HL-60 (cell line): ENCODE measurements around the gene HRH3.

Source experiments
- GABPA ChIP-seq: IDR thresholded peaks from 2 replicates; pipeline ENCODE4 v1.6.1; 2012; ENCODE audit warnings: low read depth
- POLR2AphosphoS5 ChIP-seq: IDR thresholded peaks from 2 replicates; pipeline ENCODE4 v1.6.1; 2012; ENCODE audit warnings: low read depth
- TF ChIP-seq, protein P1 (sequence below): IDR thresholded peaks from one replicate; pipeline ENCODE4 v1.5.1; 2011; ENCODE audit warnings: low read length, control low read depth, inconsistent platforms; ENCODE audit not compliant: insufficient read depth
- TF ChIP-seq, protein P2 (sequence below): IDR thresholded peaks from 2 replicates; pipeline ENCODE4 v1.6.1; 2012; ENCODE audit warnings: low read depth; ENCODE audit not compliant: insufficient replicate concordance

DNA sequence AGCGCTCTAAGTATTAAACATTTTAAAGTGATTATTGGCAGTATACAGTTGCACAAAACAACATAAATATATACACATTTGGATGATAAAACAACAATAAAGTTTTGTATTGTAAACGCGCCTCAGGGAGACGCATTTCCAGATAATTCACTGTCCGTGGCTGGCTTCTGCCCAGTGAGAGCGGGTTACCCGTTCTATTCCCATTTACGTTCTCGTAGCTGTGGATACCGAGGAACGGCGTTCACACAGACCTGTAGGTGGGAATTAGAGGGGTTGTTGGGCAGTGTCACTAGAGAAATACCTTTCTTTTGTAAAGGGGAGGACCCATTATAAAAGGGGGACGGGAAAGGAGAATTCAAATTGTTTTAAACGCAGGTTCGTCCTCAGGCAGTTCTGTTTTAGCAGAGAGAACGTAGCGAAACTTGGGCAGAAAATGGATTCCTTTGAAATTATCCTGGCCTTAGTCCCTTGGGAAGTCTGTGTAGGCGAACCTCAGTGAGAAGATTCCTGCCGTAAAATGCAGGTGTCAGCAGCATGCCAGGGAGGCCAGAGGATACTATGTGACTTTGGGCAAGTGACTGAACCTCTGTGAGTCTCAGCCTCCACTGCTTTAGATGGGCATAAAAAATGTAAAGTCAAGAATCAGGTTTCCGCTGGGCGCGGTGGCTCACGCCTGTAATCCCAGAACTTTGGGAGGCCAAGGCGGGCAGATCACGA, 36.5 kb downstream of the HRH3 start:
- TF ChIP-seq, protein P1, sequence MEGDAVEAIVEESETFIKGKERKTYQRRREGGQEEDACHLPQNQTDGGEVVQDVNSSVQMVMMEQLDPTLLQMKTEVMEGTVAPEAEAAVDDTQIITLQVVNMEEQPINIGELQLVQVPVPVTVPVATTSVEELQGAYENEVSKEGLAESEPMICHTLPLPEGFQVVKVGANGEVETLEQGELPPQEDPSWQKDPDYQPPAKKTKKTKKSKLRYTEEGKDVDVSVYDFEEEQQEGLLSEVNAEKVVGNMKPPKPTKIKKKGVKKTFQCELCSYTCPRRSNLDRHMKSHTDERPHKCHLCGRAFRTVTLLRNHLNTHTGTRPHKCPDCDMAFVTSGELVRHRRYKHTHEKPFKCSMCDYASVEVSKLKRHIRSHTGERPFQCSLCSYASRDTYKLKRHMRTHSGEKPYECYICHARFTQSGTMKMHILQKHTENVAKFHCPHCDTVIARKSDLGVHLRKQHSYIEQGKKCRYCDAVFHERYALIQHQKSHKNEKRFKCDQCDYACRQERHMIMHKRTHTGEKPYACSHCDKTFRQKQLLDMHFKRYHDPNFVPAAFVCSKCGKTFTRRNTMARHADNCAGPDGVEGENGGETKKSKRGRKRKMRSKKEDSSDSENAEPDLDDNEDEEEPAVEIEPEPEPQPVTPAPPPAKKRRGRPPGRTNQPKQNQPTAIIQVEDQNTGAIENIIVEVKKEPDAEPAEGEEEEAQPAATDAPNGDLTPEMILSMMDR = no peak
- TF ChIP-seq POLR2AphosphoS5 = no peak
- TF ChIP-seq, protein P2, sequence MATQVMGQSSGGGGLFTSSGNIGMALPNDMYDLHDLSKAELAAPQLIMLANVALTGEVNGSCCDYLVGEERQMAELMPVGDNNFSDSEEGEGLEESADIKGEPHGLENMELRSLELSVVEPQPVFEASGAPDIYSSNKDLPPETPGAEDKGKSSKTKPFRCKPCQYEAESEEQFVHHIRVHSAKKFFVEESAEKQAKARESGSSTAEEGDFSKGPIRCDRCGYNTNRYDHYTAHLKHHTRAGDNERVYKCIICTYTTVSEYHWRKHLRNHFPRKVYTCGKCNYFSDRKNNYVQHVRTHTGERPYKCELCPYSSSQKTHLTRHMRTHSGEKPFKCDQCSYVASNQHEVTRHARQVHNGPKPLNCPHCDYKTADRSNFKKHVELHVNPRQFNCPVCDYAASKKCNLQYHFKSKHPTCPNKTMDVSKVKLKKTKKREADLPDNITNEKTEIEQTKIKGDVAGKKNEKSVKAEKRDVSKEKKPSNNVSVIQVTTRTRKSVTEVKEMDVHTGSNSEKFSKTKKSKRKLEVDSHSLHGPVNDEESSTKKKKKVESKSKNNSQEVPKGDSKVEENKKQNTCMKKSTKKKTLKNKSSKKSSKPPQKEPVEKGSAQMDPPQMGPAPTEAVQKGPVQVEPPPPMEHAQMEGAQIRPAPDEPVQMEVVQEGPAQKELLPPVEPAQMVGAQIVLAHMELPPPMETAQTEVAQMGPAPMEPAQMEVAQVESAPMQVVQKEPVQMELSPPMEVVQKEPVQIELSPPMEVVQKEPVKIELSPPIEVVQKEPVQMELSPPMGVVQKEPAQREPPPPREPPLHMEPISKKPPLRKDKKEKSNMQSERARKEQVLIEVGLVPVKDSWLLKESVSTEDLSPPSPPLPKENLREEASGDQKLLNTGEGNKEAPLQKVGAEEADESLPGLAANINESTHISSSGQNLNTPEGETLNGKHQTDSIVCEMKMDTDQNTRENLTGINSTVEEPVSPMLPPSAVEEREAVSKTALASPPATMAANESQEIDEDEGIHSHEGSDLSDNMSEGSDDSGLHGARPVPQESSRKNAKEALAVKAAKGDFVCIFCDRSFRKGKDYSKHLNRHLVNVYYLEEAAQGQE = no peak
- no peak for TF ChIP-seq GABPA
